CD4-positive, alpha-beta T cell treated with Interferon gamma for 1 hour (primary cell): ENCODE results near the gene FBXO39.
A peak's percentile ranks its signal among the peaks of the same experiment; 100 is the strongest.
"Not testable (repeated sequence)": the region's sequence is repeated elsewhere in the genome, so short reads cannot be mapped to it uniquely, and the experiment has no call there.

Experiments used
- DNase-seq: peaks from one replicate; pipeline ENCODE4 v3.0.0-alpha.2; 2020

The FBXO39 gene

DNA sequence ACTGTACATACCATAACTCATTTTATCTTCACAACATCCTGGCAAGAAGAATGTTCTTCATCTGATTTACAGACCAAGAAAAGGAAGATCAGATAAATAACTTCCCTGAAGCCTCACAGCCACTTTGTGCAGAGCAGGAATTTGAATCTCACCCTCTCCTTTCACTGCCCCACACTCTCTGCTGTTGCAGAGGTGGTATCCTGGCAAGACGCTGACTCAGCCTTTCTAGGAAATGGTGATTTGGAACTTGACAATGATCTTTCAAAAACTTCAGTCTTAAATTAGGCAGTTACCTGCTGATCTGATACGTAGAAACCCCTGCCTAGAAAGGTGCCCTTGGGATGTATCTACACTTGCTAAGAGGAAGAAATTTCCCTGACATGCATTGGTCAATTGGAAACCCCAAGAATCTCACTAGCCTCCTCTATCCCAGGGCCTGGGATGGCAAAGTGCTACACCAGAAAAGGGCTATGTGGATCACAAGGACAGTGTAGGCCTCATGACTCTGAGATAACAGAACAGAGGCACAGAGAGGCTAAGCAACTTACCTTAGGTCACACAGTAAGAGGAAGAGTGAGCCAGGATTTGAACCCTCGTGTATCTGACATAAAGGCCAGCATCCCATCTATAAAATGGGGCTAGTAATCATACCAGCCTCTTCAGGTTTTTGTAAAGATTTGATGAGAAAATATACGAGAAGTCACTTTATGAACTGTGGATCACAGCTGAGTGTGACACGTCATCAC lies 17.9 kb downstream of the FBXO39 start:
- no peak for DNase-seq

DNA sequence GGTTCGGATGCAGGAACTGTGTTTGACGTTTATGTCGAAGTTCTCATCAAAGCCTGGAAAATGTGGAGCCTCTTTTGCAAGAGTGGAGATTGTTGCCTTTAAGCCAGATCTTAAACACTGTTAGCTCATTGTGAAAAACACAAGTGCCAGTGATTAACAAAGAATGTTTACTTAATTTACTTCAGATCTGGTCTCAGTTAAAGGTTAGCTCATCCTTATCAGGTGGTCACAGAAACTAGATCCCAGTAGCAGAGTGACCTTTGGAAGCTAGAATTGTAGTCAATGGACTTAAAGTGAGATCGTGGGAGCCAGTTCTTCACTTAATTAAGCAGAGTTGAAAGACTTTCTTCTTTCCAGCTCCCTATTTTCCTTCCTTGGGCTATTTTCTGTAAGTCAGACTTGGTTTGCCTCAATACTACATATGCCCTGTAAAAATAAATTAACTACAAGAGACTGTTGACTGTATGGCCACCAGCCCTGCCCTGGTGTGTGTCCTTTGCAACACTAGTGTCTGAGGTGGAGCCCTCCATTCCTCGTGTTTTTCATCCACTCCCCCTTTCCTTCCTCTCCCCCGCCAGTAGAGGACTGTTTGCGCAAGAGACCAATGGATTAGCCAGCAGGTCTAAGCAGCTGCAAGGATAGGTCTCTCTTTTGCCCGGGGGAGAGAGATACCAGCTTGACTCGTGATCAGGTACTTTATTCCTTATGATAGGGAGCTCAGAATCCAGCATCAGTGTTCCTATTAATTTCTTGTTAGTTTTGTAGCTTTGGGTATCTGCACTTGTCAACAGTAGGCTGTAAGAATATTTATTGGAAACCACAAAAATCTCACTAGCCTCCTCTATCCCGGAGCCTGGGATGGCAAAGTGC lies 20.2 kb downstream of the FBXO39 start:
- DNase-seq = no peak

DNA sequence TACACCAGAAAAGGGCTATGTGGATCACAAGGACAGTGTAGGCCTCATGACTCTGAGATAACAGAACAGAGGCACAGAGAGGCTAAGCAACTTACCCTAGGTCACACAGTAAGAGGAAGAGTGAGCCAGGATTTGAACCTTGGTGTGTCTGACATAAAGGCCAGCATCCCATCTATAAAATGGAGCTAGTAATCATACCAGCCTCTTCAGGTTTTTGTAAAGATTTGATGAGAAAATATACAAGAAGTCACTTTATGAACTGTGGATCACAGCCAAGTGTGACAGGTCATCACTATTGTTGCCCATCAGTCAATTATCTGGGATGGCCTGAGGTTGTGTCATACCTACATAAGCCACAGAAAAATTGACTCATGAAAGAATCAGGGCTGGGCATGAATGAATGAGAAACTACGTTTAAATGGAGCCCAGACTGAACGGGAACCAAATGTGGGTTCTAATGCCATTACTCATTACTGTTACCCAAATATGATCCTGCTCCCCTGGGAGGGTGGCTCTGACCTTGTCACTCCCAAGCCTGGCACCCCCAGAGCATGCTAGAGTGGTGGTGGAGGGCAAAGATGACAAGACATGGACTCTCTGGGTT lies 21.0 kb downstream of the FBXO39 start:
- DNase-seq = no peak

- DNase-seq = no peak
These were observed 21.8 kb downstream of the FBXO39 start for GRCh38 chr17:6797718-6798351.

DNA sequence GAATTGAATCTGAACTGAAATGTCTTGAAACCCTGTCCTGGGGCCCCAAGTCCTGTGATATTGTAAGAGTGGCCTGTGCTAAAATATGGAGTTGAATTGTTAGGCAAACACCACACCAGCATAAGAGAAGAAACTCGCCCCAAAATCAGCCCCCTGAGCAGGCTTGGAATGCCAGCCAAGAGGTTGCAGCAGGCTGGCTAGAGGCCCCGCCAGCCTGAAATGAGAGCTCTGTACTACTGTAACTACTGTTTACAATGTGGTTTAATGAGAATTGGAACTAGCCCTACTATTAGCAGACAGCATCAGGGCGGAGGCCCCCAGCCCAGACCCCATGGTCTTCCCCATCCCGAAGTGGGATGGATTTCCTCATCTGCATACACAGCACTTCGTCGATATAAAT lies 23.7 kb downstream of the FBXO39 start:
- no peak for DNase-seq

- no peak for DNase-seq
These were observed 24.5 kb downstream of the FBXO39 start for GRCh38 chr17:6800422-6801027.

- DNase-seq = no peak
These were observed 35.5 kb downstream of the FBXO39 start for GRCh38 chr17:6811510-6811909.

DNA sequence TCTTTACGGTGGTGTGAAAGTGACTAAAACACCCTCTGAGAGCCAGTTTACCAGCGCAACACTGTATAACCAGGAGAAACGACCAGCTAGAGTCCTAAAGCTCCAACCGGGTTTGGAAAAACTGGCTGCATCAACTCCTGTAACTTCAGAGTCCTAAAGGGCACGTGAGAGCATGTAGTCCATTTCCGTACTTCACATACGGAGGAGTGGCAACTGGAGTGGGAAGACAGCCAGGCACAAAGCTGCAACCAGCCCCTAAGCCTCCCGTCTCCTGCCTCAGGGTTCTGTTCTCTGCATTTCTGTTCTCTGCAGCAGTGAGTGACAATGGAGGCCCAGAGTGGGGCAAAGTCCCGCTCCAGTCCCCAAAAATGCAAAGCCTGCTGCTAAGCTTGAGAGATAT lies 36.3 kb downstream of the FBXO39 start:
- no peak for DNase-seq

DNA sequence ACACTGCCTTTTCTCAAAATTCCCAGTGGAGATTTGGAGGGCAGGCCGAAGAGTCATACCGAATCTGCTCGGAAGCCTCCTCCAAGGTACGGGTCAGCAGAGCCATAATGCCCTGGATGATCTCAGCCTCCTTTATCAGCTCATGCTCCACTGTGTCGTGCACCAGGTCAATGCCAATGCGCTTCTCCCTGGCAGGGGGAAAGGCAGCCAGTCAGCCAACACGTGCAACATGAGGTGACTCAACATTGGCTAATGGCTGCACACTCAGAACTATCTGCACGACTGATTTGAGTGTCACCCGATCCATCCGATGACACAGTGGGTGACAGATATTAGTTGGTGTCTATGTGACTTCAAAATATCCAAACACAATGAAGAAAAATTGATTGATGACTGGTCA lies 39.8 kb downstream of the FBXO39 start:
- DNase-seq = no peak

DNA sequence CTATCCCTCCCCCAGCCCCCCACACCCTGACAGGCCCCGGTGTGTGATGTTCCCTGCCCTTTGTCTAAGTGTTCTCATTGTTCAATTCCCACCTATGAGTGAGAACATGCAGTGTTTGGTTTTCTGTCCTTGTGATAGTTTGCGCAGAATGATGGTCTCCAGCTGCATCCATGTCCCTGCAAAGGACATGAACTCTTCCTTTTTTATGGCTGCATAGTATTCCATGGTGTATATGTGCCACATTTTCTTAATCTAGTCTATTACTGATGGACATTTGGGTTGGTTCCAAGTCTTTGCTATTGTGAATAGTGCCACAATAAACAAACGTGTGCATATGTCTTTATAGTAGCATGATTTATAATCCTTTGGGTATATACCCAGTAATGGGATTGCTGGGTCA lies 40.4 kb downstream of the FBXO39 start:
- DNase-seq = not testable (repeated sequence)

- DNase-seq = no peak
These were observed 42.9 kb downstream of the FBXO39 start for GRCh38 chr17:6818938-6819337.

- DNase-seq = no peak
These were observed 47.0 kb downstream of the FBXO39 start for GRCh38 chr17:6823011-6823442.

DNA sequence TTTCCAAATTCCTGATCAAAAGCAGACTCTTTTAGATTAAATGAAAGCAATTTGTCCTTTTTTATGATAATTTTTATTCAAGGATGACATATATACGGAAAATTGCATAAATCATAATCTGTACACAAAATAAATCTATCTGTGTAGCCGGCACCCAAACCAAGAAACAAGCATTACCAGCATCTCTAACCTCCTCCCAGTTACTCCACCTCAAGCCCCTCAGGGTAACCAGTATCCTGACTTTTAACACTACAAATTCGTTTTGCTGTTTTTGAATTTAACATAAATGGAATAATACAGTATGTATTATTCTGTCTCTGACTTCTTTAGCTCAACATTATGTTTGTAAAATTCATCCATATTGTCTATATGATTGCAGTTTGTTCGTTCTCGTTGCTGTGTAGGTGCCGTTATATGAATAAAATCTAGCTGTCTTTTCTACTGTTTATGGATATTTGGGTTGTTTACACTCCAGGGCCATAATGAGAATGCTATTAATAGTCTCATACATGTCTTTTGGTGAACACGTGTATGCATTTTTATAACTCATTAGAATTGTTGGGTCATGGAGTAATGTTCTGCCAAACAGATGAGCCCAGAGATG lies 54.5 kb downstream of the FBXO39 start:
- DNase-seq = no peak

DNA sequence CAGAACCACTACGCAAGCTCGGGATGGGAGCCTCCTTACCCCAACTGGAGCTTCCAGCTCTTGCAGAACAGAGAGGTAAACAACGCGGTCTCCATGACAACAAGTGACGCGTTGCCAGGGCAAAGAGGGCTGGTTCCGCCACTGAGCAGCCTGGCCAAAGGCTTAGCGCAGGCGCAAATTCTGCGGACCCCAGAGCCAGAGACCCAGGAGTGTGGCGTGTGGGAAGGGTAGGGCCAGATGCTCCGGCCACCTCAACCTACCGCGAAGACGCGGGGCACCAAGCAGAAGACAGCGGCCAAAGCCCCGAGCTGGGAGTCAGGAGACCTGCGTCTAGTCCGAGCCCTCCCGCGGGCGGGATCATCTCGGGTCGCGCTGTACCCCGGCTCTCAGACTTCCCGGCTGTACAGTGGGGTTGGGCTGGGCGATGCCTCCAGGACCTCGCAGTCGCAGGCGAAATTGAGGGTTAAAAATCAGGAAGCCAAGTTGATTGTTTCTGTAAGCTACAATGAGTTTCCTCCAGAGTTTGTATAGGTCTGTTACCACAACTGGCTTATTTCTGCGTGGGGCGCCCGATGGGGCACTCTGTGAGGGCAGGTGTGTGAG lies 55.7 kb downstream of the FBXO39 start, which contains the start of gene TEKT1:
TEKT1 (minus strand) TSS at position 69 of the 603 bp plus-strand sequence. CDS start 1,353 bp downstream, outside the sequence.
- DNase-seq = peak; percentile 86
